Pancreas (tissue), 10 donors: Measurements from ENCODE around the gene NFS1. TPM values are rescaled to one million over a fixed set of nuclear protein-coding genes. Genes with fewer than 3 reads are reported as not detected.

ENCODE experiments used
- ATAC-seq, 4 donors: fragments of 200-7000 bp; cut with Tn5 transposase; one replicate each; pipeline versions ENCODE4 v1.8.0 to v1.9.1; 2020; ENCODE audit warnings: mild to moderate bottlenecking in 4 of 4, moderate library complexity in 4 of 4
- DNase-seq, 6 donors: peaks; one replicate each; pipeline ENCODE4 v3.0.0-alpha.2; 2020
- FAIRE-seq: peaks from 2 replicates; lab custom pipeline; 2012; peaks lifted over from hg19 to GRCh38; lab: Jason Lieb, UNC
- H3K27ac ChIP-seq, 4 donors: fragments of 200-600 bp; sonication (generic); 1 replicate in 3 of 4; 2 replicates in 1 of 4; pipeline versions ENCODE4 v1.5.0 to v1.8.0; 2020
- H3K27me3 ChIP-seq, 4 donors: fragments of 200-600 bp; one replicate each; pipeline ENCODE4 v1.8.0; 2021
- H3K36me3 ChIP-seq, 3 donors: fragments of 200-600 bp; sonication (generic) in 1 of 3; one replicate each; pipeline versions ENCODE4 v1.5.0 to v1.8.0; 2020 to 2021
- H3K4me1 ChIP-seq, 3 donors: fragments of 200-600 bp; one replicate each; pipeline ENCODE4 v1.8.0; 2021
- H3K4me3 ChIP-seq, 4 donors: fragments of 200-600 bp; sonication (generic) in 2 of 4; one replicate each; pipeline versions ENCODE4 v1.5.0 to v1.8.0; 2020 to 2021
- H3K9me3 ChIP-seq, 4 donors: fragments of 200-600 bp; one replicate each; pipeline ENCODE4 v1.8.0; 2021
- CTCF ChIP-seq, 4 donors: fragments of 200-600 bp; sonication (generic) in 3 of 4; IDR thresholded peaks; one replicate each; pipeline versions ENCODE4 v1.5.0 to v1.8.0; 2021; ENCODE audit warnings: antibody characterized with exemption in 4 of 4
- WGBS, 2 donors: extraction: QIAGEN DNeasy Blood & Tissue Kit; methylation state at CpG; one replicate each; pipeline ENCODE4 v1.1.7; 2013; 5-methylcytosine and 5-hydroxymethylcytosine counted together
- intact Hi-C, 3 donors: fragments of 100-400 bp; cut with DNase I; formaldehyde crosslinking; loops; one replicate each; pipeline versions ENCODE4 v1.11.1 to v1.14.2; 2022
- polyA plus RNA-seq, 2 donors: library from polyadenylated mRNA; stranded (reverse); fragments of 200-250 nt; gene quantifications; one replicate each; pipeline ENCODE4 v1.2.3, GENCODE V29; 2013
- total RNA-seq, 6 donors: library from RNA; stranded (reverse); fragmentation: NEBNext Ultra II Directional in 4 of 6; extraction: Animal tissue kit (Norgen Biotek cat#: 25700) in 4 of 6; gene quantifications; one replicate each; pipeline versions ENCODE4 v1.2.1 to v1.2.4, GENCODE V29; 2021 to 2023
- donor health status: healthy with polysubstance abuse.
- donor health status: DM: no; HTN: no; CAD: no; lungs with moderate emphysema.
- donor health status: DM: no; HTN: no; CAD: no.
- donor health status: control.
- donor health status: control.
- donor health status: Bipolar disorder and iron deficiency.
- donor health status: DM: yes; HTN: yes; CAD: no.
- donor health status: DM: no; HTN: no; CAD: no.
- donor health status: DM: no; HTN: no; CAD: no.
- donor health status: DM: yes; HTN: yes; CAD: no.

NFS1 gene
- total and polyA plus RNA-seq, 8 donors = 11.0 to 34.8 (median 15.2) TPM

GRCh38 chr20:35731862-35732643 lies 32.9 kb upstream of the NFS1 start:
- peaks cover 10 to 83% (median 43%) of the 10 kb centered on the region in 3 donors for H3K36me3 ChIP-seq
- no peaks in the 10 kb centered on the region for H3K9me3 ChIP-seq
- DNase-seq (no peak), ATAC-seq (no peak), FAIRE-seq (no peak)
- intact Hi-C loops = no loop called here
- H3K4me3 ChIP-seq = no peak overlapping the region
- no peaks in the 10 kb centered on the region for H3K27me3 ChIP-seq
- WGBS, 2 donors = 86 to 91% methylated on average over 24 of the region's 24 CpGs
- H3K27ac ChIP-seq = no peak overlapping the region
- no peak for TF ChIP-seq CTCF (IDR thresholded peaks at IDR 0.05)
- H3K4me1 ChIP-seq = peaks cover 39 to 66% (median 47%) of the 10 kb centered on the region in 3 donors

GRCh38 chr20:35731469-35731788 lies 32.3 kb upstream of the NFS1 start:
- no peak overlapping the region for H3K4me3 ChIP-seq
- 33 to 35% methylated on average over 2 of the region's 2 CpGs for WGBS, 2 donors
- no peak overlapping the region for H3K27ac ChIP-seq
- TF ChIP-seq CTCF (IDR thresholded peaks at IDR 0.05) = no peak
- H3K27me3 ChIP-seq = no peaks in the 10 kb centered on the region
- intact Hi-C loops = no loop called here
- no peaks in the 10 kb centered on the region for H3K9me3 ChIP-seq
- no peak for ATAC-seq
- FAIRE-seq = no peak
- DNase-seq = no peak
- peaks cover 38 to 64% (median 45%) of the 10 kb centered on the region in 3 donors for H3K4me1 ChIP-seq
- peaks cover 10 to 83% (median 43%) of the 10 kb centered on the region in 3 donors for H3K36me3 ChIP-seq

- WGBS, 2 donors = 14 to 21% methylated on average over 4 of the region's 4 CpGs
- no peaks in the 10 kb centered on the region for H3K27me3 ChIP-seq
- intact Hi-C loops = no loop called here
These were observed 31.7 kb upstream of the NFS1 start for GRCh38 chr20:35730583-35731468.

GRCh38 chr20:35729836-35730582 lies 30.9 kb upstream of the NFS1 start:
- Histone ChIP-seq H3K27me3 (no peaks in the 10 kb centered on the region), H3K4me1 (peaks cover 24 to 50% (median 33%) of the 10 kb centered on the region in 3 donors), H3K27ac (no peak overlapping the region), H3K36me3 (peaks cover 10 to 83% (median 46%) of the 10 kb centered on the region in 3 donors), H3K9me3 (no peaks in the 10 kb centered on the region), H3K4me3 (no peak overlapping the region)
- FAIRE-seq (no peak), DNase-seq (no peak), ATAC-seq (no peak)
- 49 to 55% methylated on average over 2 of the region's 2 CpGs for WGBS, 2 donors
- intact Hi-C loops = no loop called here
- no peak for TF ChIP-seq CTCF (IDR thresholded peaks at IDR 0.05)

More at GRCh38 chr20:35730583-35731468, 31.7 kb upstream of the NFS1 start:
- FAIRE-seq (no peak), DNase-seq (no peak), ATAC-seq (no peak)
- no peak for TF ChIP-seq CTCF (IDR thresholded peaks at IDR 0.05)
- H3K4me3 ChIP-seq = no peak overlapping the region
- H3K36me3 ChIP-seq = peaks cover 10 to 83% (median 45%) of the 10 kb centered on the region in 3 donors
- H3K9me3 ChIP-seq = no peaks in the 10 kb centered on the region
- no peak overlapping the region for H3K27ac ChIP-seq
- peaks cover 32 to 58% (median 39%) of the 10 kb centered on the region in 3 donors for H3K4me1 ChIP-seq
